ENCODE measurements around the gene GRHPR. TPM values are rescaled to one million over a fixed set of nuclear protein-coding genes. Genes with fewer than 3 reads are reported as not detected.

GRHPR gene
- total RNA-seq, 4 donors from 2014 or later = 81.7 to 135 (median 112) TPM

DNA sequence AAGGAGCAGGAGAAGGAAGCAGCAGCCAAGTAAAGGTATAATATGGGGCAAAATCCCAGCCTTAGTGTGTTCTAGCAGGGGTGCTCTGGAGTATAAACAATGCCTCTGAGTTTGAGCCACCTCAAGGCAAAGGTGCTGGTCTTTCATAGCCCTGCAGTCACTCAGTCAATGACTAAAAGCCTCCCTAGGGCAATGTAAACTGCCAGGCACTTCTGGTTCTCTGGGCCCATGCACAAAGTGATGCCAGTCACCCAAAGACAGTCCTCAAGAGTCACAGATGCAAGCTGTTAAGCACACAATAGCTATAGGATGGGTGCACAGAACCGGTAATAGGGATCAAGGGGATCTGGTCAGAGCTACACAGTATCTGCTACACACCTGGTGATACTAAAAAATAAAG lies 30.1 kb downstream of the GRHPR start:
- no peak overlapping the region for H3K4me3 ChIP-seq
- DNase-seq = no peak
- intact Hi-C loops (cut with DNase I; ENCODE audit: low total_unique reads) = no loop called here
- no peaks in the 10 kb centered on the region for H3K36me3 ChIP-seq
- TF ChIP-seq, protein P1, sequence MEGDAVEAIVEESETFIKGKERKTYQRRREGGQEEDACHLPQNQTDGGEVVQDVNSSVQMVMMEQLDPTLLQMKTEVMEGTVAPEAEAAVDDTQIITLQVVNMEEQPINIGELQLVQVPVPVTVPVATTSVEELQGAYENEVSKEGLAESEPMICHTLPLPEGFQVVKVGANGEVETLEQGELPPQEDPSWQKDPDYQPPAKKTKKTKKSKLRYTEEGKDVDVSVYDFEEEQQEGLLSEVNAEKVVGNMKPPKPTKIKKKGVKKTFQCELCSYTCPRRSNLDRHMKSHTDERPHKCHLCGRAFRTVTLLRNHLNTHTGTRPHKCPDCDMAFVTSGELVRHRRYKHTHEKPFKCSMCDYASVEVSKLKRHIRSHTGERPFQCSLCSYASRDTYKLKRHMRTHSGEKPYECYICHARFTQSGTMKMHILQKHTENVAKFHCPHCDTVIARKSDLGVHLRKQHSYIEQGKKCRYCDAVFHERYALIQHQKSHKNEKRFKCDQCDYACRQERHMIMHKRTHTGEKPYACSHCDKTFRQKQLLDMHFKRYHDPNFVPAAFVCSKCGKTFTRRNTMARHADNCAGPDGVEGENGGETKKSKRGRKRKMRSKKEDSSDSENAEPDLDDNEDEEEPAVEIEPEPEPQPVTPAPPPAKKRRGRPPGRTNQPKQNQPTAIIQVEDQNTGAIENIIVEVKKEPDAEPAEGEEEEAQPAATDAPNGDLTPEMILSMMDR (IDR thresholded peaks at IDR 0.05) = no peak
- no peak for TF ChIP-seq POLR2A (IDR thresholded peaks at IDR 0.05)
- no peaks in the 10 kb centered on the region for H3K9me3 ChIP-seq
- no peaks in the 10 kb centered on the region for H3K4me1 ChIP-seq
- H3K27ac ChIP-seq = no peak overlapping the region
- no peaks in the 10 kb centered on the region for H3K27me3 ChIP-seq

GRCh38 chr9:37453827-37454226 lies 31.3 kb downstream of the GRHPR start:
- H3K27me3 ChIP-seq = no peaks in the 10 kb centered on the region
- TF ChIP-seq POLR2A (IDR thresholded peaks at IDR 0.05) = no peak
- TF ChIP-seq, protein P1 (IDR thresholded peaks at IDR 0.05) = no peak
- intact Hi-C loops (cut with DNase I; ENCODE audit: low total_unique reads) = no loop called here
- no peak overlapping the region for H3K4me3 ChIP-seq
- no peak overlapping the region for H3K27ac ChIP-seq
- H3K4me1 ChIP-seq = no peaks in the 10 kb centered on the region
- H3K9me3 ChIP-seq = no peaks in the 10 kb centered on the region
- no peak for DNase-seq
- no peaks in the 10 kb centered on the region for H3K36me3 ChIP-seq

GRCh38 chr9:37454238-37454637 lies 31.7 kb downstream of the GRHPR start:
- no peak for DNase-seq
- TF ChIP-seq, protein P1 (IDR thresholded peaks at IDR 0.05) = no peak
- TF ChIP-seq POLR2A (IDR thresholded peaks at IDR 0.05) = no peak
- Histone ChIP-seq H3K27me3 (no peaks in the 10 kb centered on the region), H3K27ac (no peak overlapping the region), H3K9me3 (no peaks in the 10 kb centered on the region), H3K36me3 (no peaks in the 10 kb centered on the region), H3K4me1 (no peaks in the 10 kb centered on the region), H3K4me3 (no peak overlapping the region)
- intact Hi-C loops (cut with DNase I; ENCODE audit: low total_unique reads) = no loop called here

DNA sequence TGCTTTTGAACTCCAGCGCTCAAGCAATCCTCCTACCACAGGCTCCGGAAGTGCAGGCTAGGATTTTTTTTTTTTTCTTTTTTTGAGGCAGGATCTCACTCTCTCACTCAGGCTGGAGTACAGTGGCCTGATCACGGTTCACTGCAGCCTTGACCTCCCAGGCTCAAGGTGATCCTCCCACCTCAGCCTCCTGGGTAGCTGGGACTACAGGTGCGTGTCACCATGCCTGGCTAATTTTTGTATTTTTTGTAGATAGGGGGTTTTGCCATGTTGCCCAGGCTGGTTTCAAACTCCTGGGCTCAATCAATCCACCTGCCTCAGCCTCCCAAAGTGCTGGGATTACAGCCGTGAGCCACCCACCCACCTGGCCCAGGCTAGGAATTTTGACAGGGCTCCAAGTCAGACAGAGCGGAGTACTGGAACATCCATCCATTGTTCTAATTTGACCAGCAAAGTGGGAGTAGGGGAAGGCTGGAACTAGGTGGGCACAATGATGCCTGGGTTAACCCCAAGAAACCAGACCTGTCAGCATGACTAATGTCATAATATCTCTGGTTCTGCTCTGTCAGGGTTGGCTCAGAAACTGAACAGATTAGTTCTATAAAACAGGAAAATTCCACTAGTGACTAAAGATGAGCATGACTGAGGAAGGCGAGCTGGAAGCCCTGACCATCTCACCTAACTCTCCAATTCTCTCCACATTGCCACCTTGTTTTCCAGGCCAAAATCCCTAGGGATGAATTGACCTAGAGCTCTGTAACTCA lies 33.6 kb downstream of the GRHPR start:
- Histone ChIP-seq H3K4me1 (no peaks in the 10 kb centered on the region), H3K9me3 (no peaks in the 10 kb centered on the region), H3K36me3 (no peaks in the 10 kb centered on the region), H3K4me3 (no peak overlapping the region), H3K27me3 (no peaks in the 10 kb centered on the region), H3K27ac (no peak overlapping the region)
- no peak for DNase-seq
- TF ChIP-seq, protein P1 (IDR thresholded peaks at IDR 0.05) = no peak
- TF ChIP-seq POLR2A (IDR thresholded peaks at IDR 0.05) = no peak
- intact Hi-C loops (cut with DNase I; ENCODE audit: low total_unique reads) = no loop called here

- no peaks in the 10 kb centered on the region for H3K36me3 ChIP-seq
- no peak overlapping the region for H3K4me3 ChIP-seq
- TF ChIP-seq POLR2A (IDR thresholded peaks at IDR 0.05) = no peak
- TF ChIP-seq, protein P1 (IDR thresholded peaks at IDR 0.05) = no peak
- no peak overlapping the region for H3K27ac ChIP-seq
- intact Hi-C loops (cut with DNase I; ENCODE audit: low total_unique reads) = no loop called here
- H3K27me3 ChIP-seq = no peaks in the 10 kb centered on the region
- no peaks in the 10 kb centered on the region for H3K4me1 ChIP-seq
- no peak for DNase-seq
- no peaks in the 10 kb centered on the region for H3K9me3 ChIP-seq
Observed at GRCh38 chr9:37456817-37457216, 34.3 kb downstream of the GRHPR start.
